ENCODE results near the gene LYAR.

Gene LYAR

GRCh38 chr4:4289941-4290850, at the start of gene LYAR, which contains the start of gene ZBTB49:
Gene LYAR, minus strand, starts transcription at chr4:4290154. Its CDS starts 6,412 bp downstream, at chr4:4283742.
Gene ZBTB49, plus strand, starts transcription at chr4:4290251. Its CDS starts 9,695 bp downstream, at chr4:4299946.
- DNase-seq (ENCODE audit: low read depth, low spot score) = peak; percentile 61

DNA sequence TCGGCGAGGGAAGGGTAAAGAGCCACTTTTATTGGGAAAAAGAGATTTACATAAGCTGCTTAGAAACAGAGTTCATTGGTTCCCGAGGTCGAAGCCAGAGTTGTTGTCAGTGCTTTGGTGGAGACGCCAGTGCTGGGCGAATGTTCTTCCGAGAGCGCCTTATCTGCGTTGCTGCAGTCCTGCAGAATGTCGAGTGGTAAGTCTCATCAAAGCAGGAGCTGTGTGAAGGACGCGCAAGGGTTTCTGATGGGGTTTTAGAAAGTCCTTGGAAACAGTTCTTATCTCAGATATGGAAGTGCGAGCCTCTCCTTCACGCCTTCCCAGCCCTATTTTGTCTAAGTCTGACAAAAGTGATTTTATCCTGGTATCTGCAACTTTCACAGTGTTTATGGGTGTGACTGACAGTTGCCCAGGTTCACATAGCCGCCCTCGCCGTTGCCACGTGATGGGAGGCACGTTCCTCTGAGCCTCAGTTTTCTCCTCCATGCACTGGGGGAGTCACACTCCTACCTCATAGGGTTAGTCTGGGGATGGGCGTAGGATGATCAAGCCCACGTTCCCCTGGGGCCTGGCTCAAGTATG, 49.6 kb upstream of the LYAR start:
- DNase-seq (ENCODE audit: low read depth, low spot score) = no peak

- no peak for DNase-seq (ENCODE audit: low read depth, low spot score)
Observed at GRCh38 chr4:4338210-4339001, 48.5 kb upstream of the LYAR start.

DNA sequence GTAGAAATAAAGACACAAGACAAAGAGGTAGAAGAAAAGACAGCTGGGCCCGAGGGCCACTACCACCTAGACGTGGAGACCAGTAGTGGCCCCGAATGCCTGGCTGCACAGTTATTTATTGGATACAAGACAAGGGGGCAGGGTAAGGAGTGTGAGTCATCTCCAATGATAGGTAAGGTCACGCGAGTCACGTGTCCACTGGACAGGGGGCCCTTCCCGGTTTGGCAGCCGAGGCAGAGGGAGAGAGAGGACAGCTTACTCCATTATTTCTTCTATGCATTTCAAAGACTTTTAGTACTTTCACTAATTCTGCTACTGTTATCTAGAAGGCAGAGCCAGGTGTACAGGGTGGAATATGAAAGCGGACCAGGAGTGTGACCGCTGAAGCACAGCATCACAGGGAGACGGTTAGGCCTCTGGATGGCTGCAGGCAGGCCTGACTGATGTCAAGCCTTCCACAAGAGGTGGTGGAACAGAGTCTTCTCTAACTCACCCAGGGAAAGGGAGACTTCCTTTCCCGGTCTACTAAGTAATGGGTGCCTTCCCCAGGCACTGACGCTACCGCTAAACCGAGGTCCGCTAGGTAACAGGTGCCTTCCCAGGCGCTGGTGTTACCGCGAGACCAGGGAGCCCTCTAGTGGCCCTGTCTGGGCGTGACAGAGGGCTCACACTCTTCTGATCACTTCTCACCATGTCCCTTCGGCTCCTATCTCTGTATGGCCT, 45.0 kb upstream of the LYAR start:
- no peak for DNase-seq (ENCODE audit: low read depth, low spot score)

GRCh38 chr4:4333265-4333706, 43.3 kb upstream of the LYAR start:
- no peak for DNase-seq (ENCODE audit: low read depth, low spot score)

- no peak for DNase-seq (ENCODE audit: low read depth, low spot score)
Observed at GRCh38 chr4:4332529-4332928, 42.6 kb upstream of the LYAR start.

DNA sequence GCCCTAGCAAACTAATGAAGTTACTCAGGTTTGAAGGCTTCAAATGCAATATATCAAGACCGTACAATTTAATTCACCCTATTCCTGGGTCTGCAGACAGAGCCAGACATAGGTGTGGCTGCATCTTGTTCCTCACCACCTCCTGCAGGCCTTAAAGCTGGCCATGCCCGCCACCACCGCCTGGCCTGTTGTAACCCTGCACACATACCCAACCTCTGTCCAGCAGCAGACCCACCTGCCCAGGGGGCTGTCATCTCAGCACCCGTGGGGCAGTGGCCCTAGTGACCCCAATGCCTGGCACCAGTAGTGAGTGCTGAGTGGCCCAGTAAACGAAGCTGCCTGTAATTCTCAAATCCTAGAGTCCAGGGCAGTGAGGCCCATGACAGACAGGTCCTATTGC, 40.8 kb upstream of the LYAR start:
- no peak for DNase-seq (ENCODE audit: low read depth, low spot score)

DNA sequence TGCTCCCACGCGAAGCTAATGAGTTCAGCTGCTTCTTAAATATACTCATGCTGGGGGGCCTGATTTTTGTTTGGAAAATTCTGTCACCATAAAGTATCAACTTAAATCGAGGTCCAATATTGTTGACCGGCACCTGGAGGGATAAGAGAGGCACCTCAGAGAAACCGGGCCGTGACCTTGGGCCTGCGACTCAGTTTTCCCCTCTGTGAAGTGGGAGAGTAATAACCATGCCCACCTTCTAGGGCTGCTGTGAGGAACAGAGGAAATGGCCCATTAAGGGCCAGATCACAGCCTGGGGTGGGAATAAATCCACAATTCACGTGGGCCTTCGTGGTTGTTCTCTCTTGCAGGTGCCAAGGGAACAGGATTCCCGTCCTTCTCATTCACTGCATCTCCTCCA, 39.5 kb upstream of the LYAR start:
- no peak for DNase-seq (ENCODE audit: low read depth, low spot score)

DNA sequence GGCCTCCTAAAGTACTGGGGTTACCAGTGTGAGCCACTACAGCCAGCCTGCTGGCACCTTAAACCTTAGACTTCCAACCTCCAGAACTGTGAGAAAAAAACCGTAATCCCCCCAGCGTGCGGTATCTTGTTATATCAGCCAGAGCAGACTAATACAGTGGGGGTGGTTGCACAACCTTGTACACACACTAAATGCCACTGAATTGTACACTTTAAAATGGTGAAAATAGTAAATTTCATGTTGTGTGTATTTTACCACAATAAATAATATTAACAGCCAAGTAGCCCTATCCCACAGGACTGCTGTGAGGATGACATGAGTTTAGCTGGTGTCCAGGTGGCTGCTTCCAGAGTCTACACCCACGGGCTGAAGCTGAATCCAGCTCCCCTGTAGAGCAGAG, 38.9 kb upstream of the LYAR start:
- DNase-seq (ENCODE audit: low read depth, low spot score) = no peak

GRCh38 chr4:4328206-4328605, 38.3 kb upstream of the LYAR start:
- DNase-seq (ENCODE audit: low read depth, low spot score) = no peak

DNA sequence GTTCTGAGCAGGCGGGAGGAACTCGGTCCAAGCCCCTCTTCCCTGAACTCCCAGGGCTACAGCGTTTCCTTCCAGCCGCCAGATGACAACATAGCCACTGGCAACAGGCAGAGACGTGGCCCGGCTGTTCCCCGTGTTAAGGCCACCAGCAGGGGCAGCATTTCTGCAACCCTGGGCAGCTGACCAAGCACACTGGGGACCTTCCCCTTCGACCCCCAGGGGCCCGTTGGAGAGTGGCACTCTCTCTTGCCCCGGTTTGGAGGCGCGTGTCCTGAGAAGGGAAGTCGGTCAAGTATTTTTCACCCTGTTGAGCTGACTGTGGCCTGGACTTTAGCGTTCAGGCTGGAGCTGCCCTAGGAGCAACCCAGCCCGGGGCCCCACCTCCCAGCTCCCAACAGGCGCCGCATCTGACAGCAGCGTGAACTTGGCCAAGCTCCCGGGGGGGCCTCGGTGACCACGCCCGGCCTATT, 37.7 kb upstream of the LYAR start:
- DNase-seq (ENCODE audit: low read depth, low spot score) = peak; percentile 68

- no peak for DNase-seq (ENCODE audit: low read depth, low spot score)
Observed at GRCh38 chr4:4326166-4326565, 36.2 kb upstream of the LYAR start.

GRCh38 chr4:4325321-4325720, 35.4 kb upstream of the LYAR start:
- DNase-seq (ENCODE audit: low read depth, low spot score) = no peak

GRCh38 chr4:4323705-4324534, 34.0 kb upstream of the LYAR start:
- DNase-seq (ENCODE audit: low read depth, low spot score) = no peak

DNA sequence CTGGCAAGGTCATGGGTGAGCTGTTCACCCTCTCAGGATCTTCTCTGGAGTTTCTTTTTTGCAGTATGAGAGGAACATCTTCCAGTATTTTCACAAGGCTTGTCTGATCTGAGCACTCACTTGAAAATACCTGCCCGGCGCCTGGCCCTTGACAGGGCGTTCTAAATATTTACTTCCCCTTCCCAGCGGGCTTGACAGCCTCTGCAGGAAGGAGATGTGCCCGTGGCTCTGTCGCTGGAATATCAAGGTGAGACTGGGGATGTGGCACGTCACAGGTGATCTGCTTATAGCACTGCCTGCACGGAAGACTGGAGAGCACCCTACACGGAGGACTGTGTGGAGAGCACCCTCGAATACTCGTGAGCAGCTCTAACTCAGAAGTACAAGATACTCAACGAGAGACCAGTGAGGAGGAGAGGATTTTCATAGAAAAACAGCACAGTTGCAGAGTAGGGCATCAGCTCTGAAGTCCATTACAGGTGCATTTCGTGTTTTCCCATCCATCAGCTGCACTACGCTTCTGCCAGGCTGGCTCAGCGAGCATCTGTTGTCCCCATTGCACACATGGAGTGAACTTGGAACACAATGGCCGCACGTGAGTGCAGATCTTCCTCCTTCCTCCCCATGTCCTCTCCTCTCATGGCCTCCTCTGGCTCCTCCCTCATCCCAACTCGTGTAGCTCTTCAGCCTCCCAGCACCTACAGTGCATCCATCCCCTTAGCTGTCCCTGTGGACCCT, 32.2 kb upstream of the LYAR start:
- DNase-seq (ENCODE audit: low read depth, low spot score) = no peak

DNA sequence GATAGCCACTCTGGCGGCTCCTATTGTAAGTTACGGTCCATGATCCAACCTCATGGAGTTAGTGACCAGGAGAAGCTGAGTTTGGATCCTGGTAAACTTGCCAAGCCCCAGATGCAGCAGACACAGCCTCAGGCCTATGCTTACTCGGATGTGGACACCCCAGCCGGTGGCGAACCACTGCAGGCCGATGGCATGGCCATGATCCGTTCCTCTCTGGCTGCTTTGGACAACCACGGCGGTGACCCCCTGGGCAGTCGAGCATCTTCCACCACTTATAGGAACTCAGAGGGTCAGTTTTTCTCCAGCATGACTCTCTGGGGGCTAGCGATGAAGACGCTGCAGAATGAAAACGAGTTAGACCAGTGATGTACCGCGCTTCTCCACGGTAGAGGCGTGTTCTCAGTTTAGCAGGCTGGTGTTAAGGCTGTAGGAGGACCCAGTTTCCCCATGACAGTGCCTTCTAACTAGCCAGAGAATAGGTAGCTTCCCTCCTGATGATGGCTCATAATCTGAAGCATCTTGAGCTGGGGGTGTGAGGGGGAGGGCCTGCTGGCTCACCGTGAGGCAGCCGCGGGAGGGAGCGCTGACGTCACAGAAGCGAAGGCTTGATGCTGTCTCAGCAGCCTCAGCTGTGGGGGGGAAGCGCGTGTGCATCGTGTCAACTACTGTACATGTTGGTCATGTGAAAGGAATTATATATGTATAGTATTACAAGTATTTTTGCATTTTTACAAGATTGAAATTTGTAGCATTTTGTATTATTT, 31.2 kb upstream of the LYAR start:
- DNase-seq (ENCODE audit: low read depth, low spot score) = no peak

DNA sequence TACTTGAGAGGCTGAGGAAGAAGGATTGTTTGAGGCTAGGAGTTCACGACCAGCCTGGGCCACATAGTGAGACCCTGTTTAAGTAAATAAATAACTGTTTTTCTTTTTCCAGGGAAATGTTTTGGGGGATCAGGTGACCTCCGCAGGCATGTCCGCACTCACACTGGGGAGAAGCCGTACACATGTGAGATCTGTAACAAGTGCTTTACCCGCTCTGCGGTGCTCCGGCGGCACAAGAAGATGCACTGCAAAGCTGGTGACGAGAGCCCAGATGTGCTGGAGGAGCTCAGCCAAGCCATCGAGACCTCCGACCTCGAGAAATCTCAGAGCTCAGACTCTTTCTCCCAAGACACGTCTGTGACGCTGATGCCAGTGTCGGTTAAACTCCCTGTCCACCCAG, 30.6 kb upstream of the LYAR start:
- no peak for DNase-seq (ENCODE audit: low read depth, low spot score)

- DNase-seq (ENCODE audit: low read depth, low spot score) = no peak
Observed at GRCh38 chr4:4317496-4318232, 27.7 kb upstream of the LYAR start.
